Sigmoid colon (tissue), 7 donors: ENCODE measurements around the gene SYNPO2. TPM values are rescaled to one million over a fixed set of nuclear protein-coding genes. Genes with fewer than 3 reads are reported as not detected.

ENCODE experiments used
- DNase-seq: peaks from one replicate; pipeline ENCODE4 v3.0.0-alpha.2; 2019
- H3K27ac ChIP-seq, 4 donors: fragments of 200-600 bp; sonication (generic); one replicate each; pipeline ENCODE4 v1.5.1; 2016 to 2019; ENCODE audit warnings: mild to moderate bottlenecking in 1 of 4
- H3K27me3 ChIP-seq, 3 donors: fragments of 200-600 bp; sonication (generic); one replicate each; pipeline ENCODE4 v1.5.1; 2019; ENCODE audit warnings: mild to moderate bottlenecking in 1 of 3
- H3K36me3 ChIP-seq, 4 donors: fragments of 200-600 bp; sonication (generic); one replicate each; pipeline ENCODE4 v1.5.1; 2016 to 2019
- H3K4me1 ChIP-seq, 4 donors: fragments of 200-600 bp; sonication (generic); one replicate each; pipeline ENCODE4 v1.5.1; 2017 to 2019
- H3K4me3 ChIP-seq, 4 donors: fragments of 200-600 bp; sonication (generic); one replicate each; pipeline ENCODE4 v1.5.1; 2017 to 2019; ENCODE audit warnings: mild to moderate bottlenecking in 2 of 4, moderate library complexity in 1 of 4
- H3K9me3 ChIP-seq, 4 donors: fragments of 200-600 bp in 3 of 4; sonication (generic) in 3 of 4; one replicate each; pipeline versions ENCODE4 v1.5.1 to v1.6.1; 2013 to 2019
- EP300 ChIP-seq, 4 donors: sonication (generic); formaldehyde crosslinking; IDR thresholded peaks; one replicate each; pipeline ENCODE4 v1.6.1; 2017; ENCODE audit warnings: antibody characterized with exemption in 4 of 4
- POLR2A ChIP-seq, 2 donors: fragments of 450-650 bp; IDR thresholded peaks; one replicate each; pipeline ENCODE4 v1.6.1; 2016; ENCODE audit warnings: antibody characterized with exemption in 2 of 2, mild to moderate bottlenecking in 2 of 2, moderate library complexity in 2 of 2
- POLR2AphosphoS5 ChIP-seq, 4 donors: sonication (generic); formaldehyde crosslinking; IDR thresholded peaks; one replicate each; pipeline ENCODE4 v1.6.1; 2017; ENCODE audit warnings: antibody characterized with exemption in 4 of 4
- WGBS, 2 donors: extraction: QIAGEN DNeasy Blood & Tissue Kit; methylation state at CpG; one replicate each; pipeline ENCODE4 v1.1.7; 2013; 5-methylcytosine and 5-hydroxymethylcytosine counted together
- intact Hi-C: fragments of 100-400 bp; cut with DNase I; formaldehyde crosslinking; loops from one replicate; pipeline ENCODE4 v1.15.1; 2023
- polyA plus RNA-seq, 3 donors: library from polyadenylated mRNA; stranded (reverse); fragments of 200-250 nt; gene quantifications; one replicate each; pipeline ENCODE4 v1.2.3, GENCODE V29; 2013
- total RNA-seq, 4 donors: library from RNA; depleted of rRNA; stranded (reverse); fragments of >200 nt; gene quantifications; one replicate each; pipeline ENCODE4 v1.1.0, GENCODE V29; 2016
- TF ChIP-seq, protein P1 (sequence below), 4 experiments: fragments of 450-650 bp in 3 of 4; fragments of 200-600 bp in 1 of 4; IDR thresholded peaks; one replicate each; pipeline ENCODE4 v1.5.1; 2016 to 2019; ENCODE audit warnings: antibody characterized with exemption in 4 of 4, mild to moderate bottlenecking in 3 of 4, moderate library complexity in 2 of 4
- donor health status: healthy with polysubstance abuse.
- donor health status: Bipolar disorder and iron deficiency.
- donor health status: healthy.

The SYNPO2 gene
- total and polyA plus RNA-seq, 7 donors, result 2.1 to 1,591 (median 611) TPM

GRCh38 chr4:118915468-118915867 lies 26.8 kb downstream of the SYNPO2 start:
- intact Hi-C loops, result no loop called here
- TF ChIP-seq, protein P1, sequence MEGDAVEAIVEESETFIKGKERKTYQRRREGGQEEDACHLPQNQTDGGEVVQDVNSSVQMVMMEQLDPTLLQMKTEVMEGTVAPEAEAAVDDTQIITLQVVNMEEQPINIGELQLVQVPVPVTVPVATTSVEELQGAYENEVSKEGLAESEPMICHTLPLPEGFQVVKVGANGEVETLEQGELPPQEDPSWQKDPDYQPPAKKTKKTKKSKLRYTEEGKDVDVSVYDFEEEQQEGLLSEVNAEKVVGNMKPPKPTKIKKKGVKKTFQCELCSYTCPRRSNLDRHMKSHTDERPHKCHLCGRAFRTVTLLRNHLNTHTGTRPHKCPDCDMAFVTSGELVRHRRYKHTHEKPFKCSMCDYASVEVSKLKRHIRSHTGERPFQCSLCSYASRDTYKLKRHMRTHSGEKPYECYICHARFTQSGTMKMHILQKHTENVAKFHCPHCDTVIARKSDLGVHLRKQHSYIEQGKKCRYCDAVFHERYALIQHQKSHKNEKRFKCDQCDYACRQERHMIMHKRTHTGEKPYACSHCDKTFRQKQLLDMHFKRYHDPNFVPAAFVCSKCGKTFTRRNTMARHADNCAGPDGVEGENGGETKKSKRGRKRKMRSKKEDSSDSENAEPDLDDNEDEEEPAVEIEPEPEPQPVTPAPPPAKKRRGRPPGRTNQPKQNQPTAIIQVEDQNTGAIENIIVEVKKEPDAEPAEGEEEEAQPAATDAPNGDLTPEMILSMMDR (IDR thresholded peaks at IDR 0.05), result no peak
- TF ChIP-seq POLR2AphosphoS5 (IDR thresholded peaks at IDR 0.05) (no peak), POLR2A (IDR thresholded peaks at IDR 0.05) (no peak), EP300 (IDR thresholded peaks at IDR 0.05) (no peak)
- Histone ChIP-seq H3K36me3 (no peaks in the 10 kb centered on the region), H3K27me3 (no peaks in the 10 kb centered on the region), H3K27ac (peak overlapping the region in 3 of 4 donors; percentile 83 to 90 (median 89)), H3K4me1 (peaks cover 0 to 82% (median 59%) of the 10 kb centered on the region in 4 donors), H3K9me3 (no peaks in the 10 kb centered on the region), H3K4me3 (no peak overlapping the region)
- no peak for DNase-seq
- WGBS, 2 donors, result 92 to 95% methylated on average over 3 of the region's 3 CpGs

GRCh38 chr4:118916691-118917289 lies 28.1 kb downstream of the SYNPO2 start:
- intact Hi-C loops, result no loop called here
- H3K27me3 ChIP-seq, result no peaks in the 10 kb centered on the region
- no peaks in the 10 kb centered on the region for H3K9me3 ChIP-seq
- no peaks in the 10 kb centered on the region for H3K36me3 ChIP-seq
- WGBS, 2 donors, result 87 to 90% methylated on average over 9 of the region's 9 CpGs
- DNase-seq, result no peak
- no peak overlapping the region for H3K4me3 ChIP-seq
- peaks cover 0 to 82% (median 59%) of the 10 kb centered on the region in 4 donors for H3K4me1 ChIP-seq
- peak overlapping the region; percentile 76 to 90 (median 86) for H3K27ac ChIP-seq
- TF ChIP-seq, protein P1 (IDR thresholded peaks at IDR 0.05), result no peak
- no peak for TF ChIP-seq POLR2AphosphoS5 (IDR thresholded peaks at IDR 0.05)
- TF ChIP-seq POLR2A (IDR thresholded peaks at IDR 0.05), result no peak
- no peak for TF ChIP-seq EP300 (IDR thresholded peaks at IDR 0.05)

GRCh38 chr4:118917582-118917981 lies 28.9 kb downstream of the SYNPO2 start:
- Histone ChIP-seq H3K36me3 (no peaks in the 10 kb centered on the region), H3K27me3 (no peaks in the 10 kb centered on the region), H3K9me3 (no peaks in the 10 kb centered on the region), H3K4me3 (no peak overlapping the region), H3K27ac (peak overlapping the region; percentile 76 to 90 (median 86)), H3K4me1 (peaks cover 0 to 82% (median 63%) of the 10 kb centered on the region in 4 donors)
- intact Hi-C loops, result no loop called here
- WGBS, 2 donors, result 29 to 56% methylated on average over 2 of the region's 2 CpGs
- DNase-seq, result no peak
- no peak for TF ChIP-seq POLR2A (IDR thresholded peaks at IDR 0.05)
- no peak for TF ChIP-seq EP300 (IDR thresholded peaks at IDR 0.05)

DNA sequence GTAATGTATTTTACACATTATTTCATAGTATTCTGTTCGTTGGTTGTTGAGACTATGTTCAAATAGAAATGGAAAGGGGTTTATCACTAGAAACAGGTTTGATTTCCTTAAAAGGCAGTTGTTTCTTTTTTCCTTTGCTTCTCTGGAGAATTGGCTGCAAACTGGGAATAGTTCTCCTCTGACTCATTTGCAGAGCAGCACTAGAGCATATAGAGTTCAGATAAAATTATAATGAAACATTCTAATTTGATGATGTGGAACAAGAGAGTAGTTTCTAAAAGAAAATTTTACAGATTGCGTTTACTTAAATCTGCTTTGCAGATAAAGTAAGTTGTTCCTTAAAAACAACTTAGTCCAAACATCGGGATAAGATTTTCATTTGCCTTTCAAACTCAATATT lies 29.7 kb downstream of the SYNPO2 start:
- TF ChIP-seq EP300 (IDR thresholded peaks at IDR 0.05) (no peak), POLR2AphosphoS5 (IDR thresholded peaks at IDR 0.05) (peak in 2 of 4 donors; percentile 8 to 52), POLR2A (IDR thresholded peaks at IDR 0.05) (no peak)
- TF ChIP-seq, protein P1 (IDR thresholded peaks at IDR 0.05), result no peak
- DNase-seq, result no peak
- no peaks in the 10 kb centered on the region for H3K9me3 ChIP-seq
- no peaks in the 10 kb centered on the region for H3K27me3 ChIP-seq
- H3K36me3 ChIP-seq, result no peaks in the 10 kb centered on the region
- intact Hi-C loops, result no loop called here
- peak overlapping the region; percentile 76 to 90 (median 86) for H3K27ac ChIP-seq
- H3K4me1 ChIP-seq, result peaks cover 0 to 82% (median 61%) of the 10 kb centered on the region in 4 donors
- WGBS, 2 donors, result 63 to 69% methylated on average over 3 of the region's 3 CpGs
- no peak overlapping the region for H3K4me3 ChIP-seq

DNA sequence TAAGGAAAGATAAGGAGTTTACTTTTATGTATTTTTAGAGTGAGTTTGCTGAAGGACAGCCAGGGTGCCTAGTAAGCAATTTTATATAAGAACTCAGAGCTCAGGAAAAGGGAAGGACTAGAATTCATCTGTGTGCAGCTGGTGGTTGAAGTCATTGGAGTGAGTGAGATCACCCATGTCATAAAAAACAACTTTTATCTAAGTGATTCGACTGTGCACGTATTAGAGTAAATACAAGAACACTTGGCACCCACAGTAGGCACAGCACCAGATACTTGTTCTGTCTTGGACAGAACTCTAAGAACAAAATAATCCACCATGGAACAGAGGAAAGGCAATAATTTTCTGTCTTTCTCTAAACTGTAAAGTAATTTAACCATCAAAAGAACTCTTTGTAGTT lies 31.6 kb downstream of the SYNPO2 start:
- Histone ChIP-seq H3K4me3 (no peak overlapping the region), H3K36me3 (no peaks in the 10 kb centered on the region), H3K9me3 (no peaks in the 10 kb centered on the region), H3K4me1 (peaks cover 0 to 91% (median 73%) of the 10 kb centered on the region in 4 donors), H3K27me3 (no peaks in the 10 kb centered on the region), H3K27ac (peak overlapping the region; percentile 76 to 90 (median 86))
- intact Hi-C loops, result no loop called here
- TF ChIP-seq, protein P1 (IDR thresholded peaks at IDR 0.05), result no peak
- TF ChIP-seq POLR2A (IDR thresholded peaks at IDR 0.05) (no peak), POLR2AphosphoS5 (IDR thresholded peaks at IDR 0.05) (peak in 2 of 4 donors; percentile 38 to 55)
- WGBS, 2 donors, result 10 to 60% methylated on average over 2 of the region's 2 CpGs
- DNase-seq, result peak; percentile 79
